IPS-NIHi7 (cell line): ENCODE measurements around the gene DACT2.
"Not testable (repeated sequence)": the region's sequence is repeated elsewhere in the genome, so short reads cannot be mapped to it uniquely, and the experiment has no call there.

Experiments
- DNase-seq: peaks from one replicate; pipeline ENCODE4 v3.0.0; 2012; ENCODE audit warnings: mixed read lengths; ENCODE audit errors: extremely low spot score

DACT2 gene

GRCh38 chr6:168281826-168282225 lies 37.8 kb downstream of the DACT2 start:
- no peak for DNase-seq

GRCh38 chr6:168281314-168281713 lies 38.3 kb downstream of the DACT2 start:
- DNase-seq: not testable (repeated sequence)

GRCh38 chr6:168280899-168281245 lies 38.7 kb downstream of the DACT2 start:
- no peak for DNase-seq

- DNase-seq: no peak
Observed at GRCh38 chr6:168280020-168280898, 39.3 kb downstream of the DACT2 start.

GRCh38 chr6:168279403-168279935 lies 40.1 kb downstream of the DACT2 start:
- DNase-seq: no peak

- no peak for DNase-seq
Observed at GRCh38 chr6:168278904-168279303, 40.7 kb downstream of the DACT2 start.

- DNase-seq: no peak
Observed at GRCh38 chr6:168277274-168277669, 42.3 kb downstream of the DACT2 start.

- DNase-seq: no peak
Observed at GRCh38 chr6:168276576-168277273, 42.9 kb downstream of the DACT2 start.

- DNase-seq: no peak
Observed at GRCh38 chr6:168275168-168275567, 44.4 kb downstream of the DACT2 start.

- DNase-seq: no peak
Observed at GRCh38 chr6:168274037-168274952, 45.3 kb downstream of the DACT2 start.

- DNase-seq: no peak
Observed at GRCh38 chr6:168273441-168274036, 46.0 kb downstream of the DACT2 start.

- DNase-seq: peak; percentile 61
Observed at GRCh38 chr6:168272415-168273325, 46.9 kb downstream of the DACT2 start.

GRCh38 chr6:168270274-168271172 lies 49.1 kb downstream of the DACT2 start:
- DNase-seq: no peak

- no peak for DNase-seq
Observed at GRCh38 chr6:168269455-168270243, 49.9 kb downstream of the DACT2 start.

- no peak for DNase-seq
Observed at GRCh38 chr6:168268755-168269154, 50.8 kb downstream of the DACT2 start.

GRCh38 chr6:168267779-168268178 lies 51.8 kb downstream of the DACT2 start:
- not testable (repeated sequence) for DNase-seq

- DNase-seq: no peak
Observed at GRCh38 chr6:168265827-168266815, 53.5 kb downstream of the DACT2 start.
